ENCODE data around the gene DCLK1. TPM values are rescaled to one million over a fixed set of nuclear protein-coding genes. Genes with fewer than 3 reads are reported as not detected.

DCLK1 gene
- total RNA-seq, 1 experiment from 2014 or later, result 36.2 TPM

GRCh38 chr13:36029166-36029565 lies 102.0 kb downstream of the DCLK1 start:
- H4K91ac ChIP-seq (ENCODE audit: insufficient read length, low read depth, low read length), result no peak overlapping the region
- H3K4me1 ChIP-seq (ENCODE audit: insufficient read depth, low read length), result peaks cover 3% of the 10 kb centered on the region; the same call in 1 of the 2 replicates
- no peak overlapping the region for H4K5ac ChIP-seq (ENCODE audit: insufficient read length, low read depth, low read length)
- H2BK20ac ChIP-seq (ENCODE audit: low read depth, low read length, poor library complexity, severe bottlenecking), result no peak overlapping the region
- no peak overlapping the region for H3K4me2 ChIP-seq (ENCODE audit: insufficient read depth, insufficient read length, low read length)
- Mint-ChIP-seq H3K4me3 (no peak overlapping the region), H3K4me1 (peaks cover 10 to 13% of the 10 kb centered on the region in 2 experiments), H3K27ac (no peak overlapping the region; a peak in 1 of 7 replicates), H3K9me3 (peaks cover 5 to 12% of the 10 kb centered on the region in 2 experiments; a peak in 3 of 5 replicates), H3K27me3 (ENCODE audit: low read depth) (no peaks in the 10 kb centered on the region), H3K36me3 (ENCODE audit: insufficient read depth in 1 of 3, low read depth in 3 of 3) (peaks cover 7 to 9% (median 7%) of the 10 kb centered on the region in 3 experiments; a peak in 6 of 7 replicates)
- no peak overlapping the region for H3K18ac ChIP-seq (ENCODE audit: insufficient read length, low read depth, low read length)
- H3K9me3 ChIP-seq (ENCODE audit: control insufficient read depth, low read depth, low read length), result no peaks in the 10 kb centered on the region
- no peaks in the 10 kb centered on the region for H3K27me3 ChIP-seq (ENCODE audit: insufficient read depth, low read length)
- no peak overlapping the region for H2BK12ac ChIP-seq (ENCODE audit: insufficient read length, low read depth, low read length)
- H3K79me2 ChIP-seq (ENCODE audit: insufficient read depth, low read length), result no peaks in the 10 kb centered on the region
- H2AK5ac ChIP-seq (ENCODE audit: insufficient read length, low read length), result no peak overlapping the region
- no peak overlapping the region for H4K8ac ChIP-seq (replicated peaks; ENCODE audit: insufficient read length, low read depth, low read length)
- H3K14ac ChIP-seq (ENCODE audit: insufficient read depth, low read length), result no peak overlapping the region
- no peaks in the 10 kb centered on the region for H3K23me2 ChIP-seq (ENCODE audit: insufficient read length, low read depth, low read length, poor library complexity, severe bottlenecking)
- H2BK5ac ChIP-seq (ENCODE audit: insufficient read length, low read length), result no peak overlapping the region
- WGBS (ENCODE audit: extremely low coverage, insufficient read length, low lambda C conversion rate), result no CpG with 5 or more reads among the region's 6 CpGs
- no peak overlapping the region for H2AFZ ChIP-seq (ENCODE audit: low read length)
- TF ChIP-seq, protein P1, sequence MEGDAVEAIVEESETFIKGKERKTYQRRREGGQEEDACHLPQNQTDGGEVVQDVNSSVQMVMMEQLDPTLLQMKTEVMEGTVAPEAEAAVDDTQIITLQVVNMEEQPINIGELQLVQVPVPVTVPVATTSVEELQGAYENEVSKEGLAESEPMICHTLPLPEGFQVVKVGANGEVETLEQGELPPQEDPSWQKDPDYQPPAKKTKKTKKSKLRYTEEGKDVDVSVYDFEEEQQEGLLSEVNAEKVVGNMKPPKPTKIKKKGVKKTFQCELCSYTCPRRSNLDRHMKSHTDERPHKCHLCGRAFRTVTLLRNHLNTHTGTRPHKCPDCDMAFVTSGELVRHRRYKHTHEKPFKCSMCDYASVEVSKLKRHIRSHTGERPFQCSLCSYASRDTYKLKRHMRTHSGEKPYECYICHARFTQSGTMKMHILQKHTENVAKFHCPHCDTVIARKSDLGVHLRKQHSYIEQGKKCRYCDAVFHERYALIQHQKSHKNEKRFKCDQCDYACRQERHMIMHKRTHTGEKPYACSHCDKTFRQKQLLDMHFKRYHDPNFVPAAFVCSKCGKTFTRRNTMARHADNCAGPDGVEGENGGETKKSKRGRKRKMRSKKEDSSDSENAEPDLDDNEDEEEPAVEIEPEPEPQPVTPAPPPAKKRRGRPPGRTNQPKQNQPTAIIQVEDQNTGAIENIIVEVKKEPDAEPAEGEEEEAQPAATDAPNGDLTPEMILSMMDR (conservative IDR thresholded peaks at IDR 0.05), result no peak
- no peak overlapping the region for H3K27ac ChIP-seq (ENCODE audit: insufficient read length, low read depth, low read length)
- no peak overlapping the region for H2BK120ac ChIP-seq (ENCODE audit: low read depth, low read length, poor library complexity, severe bottlenecking)
- H4K20me1 ChIP-seq (ENCODE audit: control insufficient read depth, insufficient read depth, insufficient read length), result no peaks in the 10 kb centered on the region
- no peak overlapping the region for H3K9ac ChIP-seq (ENCODE audit: extremely low read depth, insufficient read length, low read length)
- no peak overlapping the region for H2BK15ac ChIP-seq (ENCODE audit: low read depth, low read length)
- H3K4ac ChIP-seq (ENCODE audit: low read depth, low read length), result no peak overlapping the region
- no peak for DNase-seq
- H3T11ph ChIP-seq (ENCODE audit: low read length), result no peak overlapping the region
- no peak overlapping the region for H3K23ac ChIP-seq (ENCODE audit: insufficient read length, low read depth, low read length)
- no peak overlapping the region for H3K56ac ChIP-seq (ENCODE audit: insufficient read length, low read depth, low read length)
- H3K79me1 ChIP-seq (ENCODE audit: insufficient read depth, low read depth, low read length, poor library complexity, severe bottlenecking), result no peaks in the 10 kb centered on the region
